Measurements from ENCODE around the gene RACGAP1. TPM values are rescaled to one million over a fixed set of nuclear protein-coding genes. Genes with fewer than 3 reads are reported as not detected.
A peak's percentile ranks its signal among the peaks of the same experiment; 100 is the strongest.

RACGAP1 gene
- total RNA-seq, 4 donors from 2014 or later: 5.1 to 29.7 (median 8.5) TPM

DNA sequence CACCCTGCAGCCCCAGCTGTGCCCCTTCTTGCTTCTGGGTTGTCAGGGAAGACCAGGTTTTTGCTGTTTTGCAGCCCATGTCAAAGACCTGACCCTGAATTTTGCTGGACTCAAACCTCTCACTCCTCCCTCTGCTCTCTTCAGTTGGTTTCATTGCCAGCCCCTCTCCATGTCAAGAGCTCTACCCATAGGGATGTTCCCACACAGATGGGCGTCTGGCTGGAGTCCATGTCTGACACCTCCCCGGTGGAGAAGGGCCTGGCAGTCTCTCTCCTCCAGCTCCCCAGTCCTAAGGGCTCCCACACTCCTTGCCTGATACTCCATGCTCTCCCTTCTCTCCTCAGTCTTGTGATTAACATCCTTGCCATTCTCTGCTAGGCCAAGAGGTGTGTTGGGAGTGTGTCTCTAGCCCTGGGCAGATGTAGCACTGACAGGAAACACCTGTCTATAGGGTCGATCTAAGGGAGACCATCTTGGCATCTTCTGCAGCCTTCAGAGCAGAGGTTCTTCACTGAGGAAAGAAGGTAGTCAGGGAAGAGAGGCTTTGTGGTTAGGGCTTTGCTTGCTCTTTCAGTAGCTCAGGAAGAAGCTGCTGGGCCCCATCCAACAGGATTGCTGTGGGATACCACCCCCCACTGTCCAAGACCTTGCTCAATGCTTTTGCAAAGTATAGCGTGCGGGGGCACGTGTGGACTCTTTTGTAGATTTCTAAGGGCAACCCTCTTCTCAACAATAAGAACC lies 36.8 kb upstream of the RACGAP1 start:
- no peak for DNase-seq
- peaks cover 0 to 9% (median 4%) of the 10 kb centered on the region in 4 donors for H3K4me1 ChIP-seq
- no peak overlapping the region for H3K4me3 ChIP-seq
- H3K9me3 ChIP-seq: no peaks in the 10 kb centered on the region
- H3K36me3 ChIP-seq: no peaks in the 10 kb centered on the region
- no peak for TF ChIP-seq POLR2A (IDR thresholded peaks at IDR 0.05)
- TF ChIP-seq, protein P1, sequence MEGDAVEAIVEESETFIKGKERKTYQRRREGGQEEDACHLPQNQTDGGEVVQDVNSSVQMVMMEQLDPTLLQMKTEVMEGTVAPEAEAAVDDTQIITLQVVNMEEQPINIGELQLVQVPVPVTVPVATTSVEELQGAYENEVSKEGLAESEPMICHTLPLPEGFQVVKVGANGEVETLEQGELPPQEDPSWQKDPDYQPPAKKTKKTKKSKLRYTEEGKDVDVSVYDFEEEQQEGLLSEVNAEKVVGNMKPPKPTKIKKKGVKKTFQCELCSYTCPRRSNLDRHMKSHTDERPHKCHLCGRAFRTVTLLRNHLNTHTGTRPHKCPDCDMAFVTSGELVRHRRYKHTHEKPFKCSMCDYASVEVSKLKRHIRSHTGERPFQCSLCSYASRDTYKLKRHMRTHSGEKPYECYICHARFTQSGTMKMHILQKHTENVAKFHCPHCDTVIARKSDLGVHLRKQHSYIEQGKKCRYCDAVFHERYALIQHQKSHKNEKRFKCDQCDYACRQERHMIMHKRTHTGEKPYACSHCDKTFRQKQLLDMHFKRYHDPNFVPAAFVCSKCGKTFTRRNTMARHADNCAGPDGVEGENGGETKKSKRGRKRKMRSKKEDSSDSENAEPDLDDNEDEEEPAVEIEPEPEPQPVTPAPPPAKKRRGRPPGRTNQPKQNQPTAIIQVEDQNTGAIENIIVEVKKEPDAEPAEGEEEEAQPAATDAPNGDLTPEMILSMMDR (IDR thresholded peaks at IDR 0.05): no peak
- H3K27ac ChIP-seq: no peak overlapping the region
- H3K27me3 ChIP-seq: peaks cover 0 to 4% of the 10 kb centered on the region in 2 donors

DNA sequence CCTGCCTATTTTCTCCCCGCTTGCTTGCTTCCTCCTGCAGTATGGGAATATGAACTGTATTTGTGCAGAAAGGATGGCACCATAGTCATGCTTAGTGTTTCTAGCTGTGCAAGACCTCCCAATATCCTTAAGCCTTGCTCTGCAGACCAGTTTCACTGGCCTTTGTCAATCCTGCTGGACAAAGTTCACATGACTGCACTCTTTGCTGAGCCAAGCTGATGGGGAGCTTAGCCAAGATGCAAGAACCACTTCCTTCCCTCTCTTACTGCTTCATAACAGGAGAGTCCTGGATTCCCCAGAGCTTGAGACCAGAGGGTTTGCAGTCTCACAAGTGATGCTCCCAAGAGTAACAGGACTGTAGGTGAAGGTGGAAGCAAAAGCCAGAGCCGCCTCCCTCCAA lies 35.9 kb upstream of the RACGAP1 start:
- no peaks in the 10 kb centered on the region for H3K36me3 ChIP-seq
- H3K4me1 ChIP-seq: peaks cover 0 to 19% (median 6%) of the 10 kb centered on the region in 4 donors
- H3K9me3 ChIP-seq: no peaks in the 10 kb centered on the region
- H3K27ac ChIP-seq: no peak overlapping the region
- no peak for TF ChIP-seq POLR2A (IDR thresholded peaks at IDR 0.05)
- DNase-seq: no peak
- H3K4me3 ChIP-seq: no peak overlapping the region
- H3K27me3 ChIP-seq: peaks cover 0 to 4% of the 10 kb centered on the region in 2 donors

DNA sequence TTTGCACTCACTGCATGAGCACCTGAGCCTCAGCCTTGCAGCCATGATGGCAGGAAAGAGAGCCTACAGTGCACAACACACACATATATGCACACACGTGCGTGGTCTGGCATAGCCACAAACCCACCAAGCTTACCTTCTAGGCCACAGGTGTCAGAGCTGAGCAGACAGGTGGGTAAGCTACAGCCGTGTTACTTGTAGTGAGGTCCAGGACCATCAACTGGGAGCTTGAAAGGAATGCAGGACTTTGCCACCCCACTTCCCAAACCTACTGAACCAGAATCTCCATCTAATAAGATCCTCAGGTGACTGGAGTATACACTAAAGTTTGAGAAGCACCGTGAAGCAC lies 34.8 kb upstream of the RACGAP1 start:
- Histone ChIP-seq H3K9me3 (no peaks in the 10 kb centered on the region), H3K36me3 (no peaks in the 10 kb centered on the region), H3K27ac (no peak overlapping the region), H3K4me1 (peaks cover 0 to 25% (median 6%) of the 10 kb centered on the region in 4 donors), H3K27me3 (peaks cover 0 to 4% of the 10 kb centered on the region in 2 donors), H3K4me3 (no peak overlapping the region)
- DNase-seq: no peak
- TF ChIP-seq, protein P1 (IDR thresholded peaks at IDR 0.05): no peak
- no peak for TF ChIP-seq POLR2A (IDR thresholded peaks at IDR 0.05)

DNA sequence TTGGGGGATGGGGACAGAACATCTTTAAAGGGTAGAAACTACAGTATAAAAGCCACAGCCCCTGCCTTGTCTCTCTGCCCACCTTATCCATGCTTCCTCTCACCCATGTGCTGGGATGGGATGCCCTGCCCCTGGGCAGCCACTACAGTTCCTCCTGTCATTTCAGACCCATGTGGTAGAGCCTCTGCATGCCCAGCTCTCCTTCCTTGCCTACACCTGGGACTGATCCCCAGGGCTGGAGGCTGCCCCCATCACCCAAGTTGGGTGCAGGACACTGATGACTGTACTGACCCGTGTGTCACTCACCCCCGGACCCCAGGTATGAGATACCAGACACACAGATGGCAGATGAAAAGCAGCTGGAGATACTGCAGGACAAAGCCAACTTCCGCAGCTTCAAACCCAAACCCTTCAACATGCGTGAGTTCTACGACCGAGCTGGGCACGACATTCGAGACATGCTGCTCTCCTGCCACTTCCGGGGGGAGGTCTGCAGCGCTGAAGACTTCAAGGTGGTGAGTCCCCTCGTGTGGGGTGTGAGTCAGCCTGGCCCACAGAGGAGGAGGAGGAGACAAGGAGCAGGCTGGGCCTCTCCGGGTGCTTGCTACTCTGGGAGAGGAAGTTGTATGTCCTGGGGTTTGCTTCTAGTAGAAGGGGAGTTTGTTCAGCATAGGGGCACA lies 34.3 kb upstream of the RACGAP1 start:
- Histone ChIP-seq H3K27ac (no peak overlapping the region), H3K4me1 (peaks cover 0 to 25% (median 6%) of the 10 kb centered on the region in 4 donors), H3K4me3 (no peak overlapping the region), H3K9me3 (no peaks in the 10 kb centered on the region), H3K27me3 (peaks cover 0 to 4% of the 10 kb centered on the region in 2 donors), H3K36me3 (no peaks in the 10 kb centered on the region)
- no peak for TF ChIP-seq POLR2A (IDR thresholded peaks at IDR 0.05)
- TF ChIP-seq, protein P1 (IDR thresholded peaks at IDR 0.05): no peak
- peak in 1 of 3 donors; percentile 40 for DNase-seq

DNA sequence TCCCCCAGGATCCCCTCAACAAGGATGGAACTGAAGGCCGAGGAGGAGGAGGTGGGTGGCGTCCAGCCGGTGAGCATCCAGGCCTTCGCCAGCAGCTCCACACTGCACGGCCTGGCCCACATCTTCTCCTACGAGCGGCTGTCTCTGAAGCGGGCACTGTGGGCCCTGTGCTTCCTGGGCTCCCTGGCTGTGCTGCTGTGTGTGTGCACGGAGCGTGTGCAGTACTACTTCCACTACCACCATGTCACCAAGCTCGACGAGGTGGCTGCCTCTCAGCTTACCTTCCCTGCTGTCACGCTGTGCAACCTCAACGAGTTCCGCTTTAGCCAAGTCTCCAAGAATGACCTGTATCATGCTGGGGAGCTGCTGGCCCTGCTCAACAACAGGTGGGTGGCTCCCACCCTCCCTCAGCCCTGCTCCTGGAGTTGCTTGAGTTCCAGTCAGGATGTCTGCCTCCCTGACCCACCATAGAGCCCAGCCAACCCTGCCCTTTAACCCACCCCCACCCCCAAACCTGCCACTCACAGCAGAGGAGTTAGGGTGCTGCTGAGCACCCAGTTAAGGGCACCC lies 33.5 kb upstream of the RACGAP1 start:
- H3K4me3 ChIP-seq: no peak overlapping the region
- peak in 1 of 3 donors; percentile 43 for DNase-seq

More for the DNA sequence above, 33.5 kb upstream of the RACGAP1 start:
- H3K4me1 ChIP-seq: peaks cover 0 to 25% (median 6%) of the 10 kb centered on the region in 4 donors
- no peak overlapping the region for H3K27ac ChIP-seq
- H3K27me3 ChIP-seq: peaks cover 0 to 4% of the 10 kb centered on the region in 2 donors
- TF ChIP-seq POLR2A (IDR thresholded peaks at IDR 0.05): no peak
- TF ChIP-seq, protein P1 (IDR thresholded peaks at IDR 0.05): no peak
- no peaks in the 10 kb centered on the region for H3K9me3 ChIP-seq
- no peaks in the 10 kb centered on the region for H3K36me3 ChIP-seq
